ENCODE results near the gene AQR. TPM values are rescaled to one million over a fixed set of nuclear protein-coding genes. Genes with fewer than 3 reads are reported as not detected.
"Not testable (repeated sequence)": the region's sequence is repeated elsewhere in the genome, so short reads cannot be mapped to it uniquely, and the experiment has no call there.

AQR gene
- total RNA-seq, 1 experiment from 2014 or later: 54.4 TPM

GRCh38 chr15:34943711-34944110, 25.8 kb downstream of the AQR start:
- TF ChIP-seq CTCF (conservative IDR thresholded peaks at IDR 0.05): no peak
- Histone ChIP-seq H4K91ac (ENCODE audit: insufficient read length, low read depth, low read length) (no peak overlapping the region), H3K18ac (ENCODE audit: insufficient read length, low read depth, low read length) (no peak overlapping the region), H3T11ph (ENCODE audit: low read length) (no peak overlapping the region), H4K5ac (ENCODE audit: insufficient read length, low read depth, low read length) (no peak overlapping the region), H3K9ac (ENCODE audit: extremely low read depth, insufficient read length, low read length) (no peak overlapping the region), H2AFZ (ENCODE audit: low read length) (no peak overlapping the region), H2BK20ac (ENCODE audit: low read depth, low read length, poor library complexity, severe bottlenecking) (no peak overlapping the region), H3K4me1 (ENCODE audit: insufficient read depth, low read length) (no peaks in the 10 kb centered on the region), H4K20me1 (ENCODE audit: control insufficient read depth, insufficient read depth, insufficient read length) (no peaks in the 10 kb centered on the region), H3K23me2 (ENCODE audit: insufficient read length, low read depth, low read length, poor library complexity, severe bottlenecking) (no peaks in the 10 kb centered on the region), H2BK12ac (ENCODE audit: insufficient read length, low read depth, low read length) (no peak overlapping the region), H3K56ac (ENCODE audit: insufficient read length, low read depth, low read length) (no peak overlapping the region), H3K23ac (ENCODE audit: insufficient read length, low read depth, low read length) (no peak overlapping the region), H2BK15ac (ENCODE audit: low read depth, low read length) (no peak overlapping the region), H3K79me1 (ENCODE audit: insufficient read depth, low read depth, low read length, poor library complexity, severe bottlenecking) (no peaks in the 10 kb centered on the region), H2BK120ac (ENCODE audit: low read depth, low read length, poor library complexity, severe bottlenecking) (no peak overlapping the region), H2BK5ac (ENCODE audit: insufficient read length, low read length) (no peak overlapping the region), H4K8ac (replicated peaks; ENCODE audit: insufficient read length, low read depth, low read length) (no peak overlapping the region), H3K4me2 (ENCODE audit: insufficient read depth, insufficient read length, low read length) (no peak overlapping the region), H3K4ac (ENCODE audit: low read depth, low read length) (no peak overlapping the region), H3K14ac (ENCODE audit: insufficient read depth, low read length) (no peak overlapping the region), H3K9me3 (ENCODE audit: control insufficient read depth, low read depth, low read length) (no peaks in the 10 kb centered on the region), H3K79me2 (ENCODE audit: insufficient read depth, low read length) (no peaks in the 10 kb centered on the region), H2AK5ac (ENCODE audit: insufficient read length, low read length) (no peak overlapping the region), H3K27ac (ENCODE audit: insufficient read length, low read depth, low read length) (no peak overlapping the region), H3K27me3 (ENCODE audit: insufficient read depth, low read length) (no peaks in the 10 kb centered on the region)
- Mint-ChIP-seq H3K36me3 (ENCODE audit: insufficient read depth in 1 of 3, low read depth in 3 of 3) (peaks cover 12 to 57% (median 56%) of the 10 kb centered on the region in 3 experiments; a peak in 6 of 7 replicates), H3K9me3 (no peaks in the 10 kb centered on the region), H3K27me3 (ENCODE audit: low read depth) (no peaks in the 10 kb centered on the region), H3K4me3 (no peak overlapping the region), H3K27ac (no peak overlapping the region), H3K4me1 (no peaks in the 10 kb centered on the region)
- no peak for DNase-seq

GRCh38 chr15:34943264-34943663, 26.3 kb downstream of the AQR start:
- H3K9me3 Mint-ChIP-seq: not testable (repeated sequence)

More at GRCh38 chr15:34943264-34943663, 26.3 kb downstream of the AQR start:
- H3K79me1 ChIP-seq (ENCODE audit: insufficient read depth, low read depth, low read length, poor library complexity, severe bottlenecking); H3K27ac Mint-ChIP-seq; H4K5ac ChIP-seq (ENCODE audit: insufficient read length, low read depth, low read length); H2AK5ac ChIP-seq (ENCODE audit: insufficient read length, low read length); H3K27me3 Mint-ChIP-seq (ENCODE audit: low read depth); H3K79me2 ChIP-seq (ENCODE audit: insufficient read depth, low read length); H2BK20ac ChIP-seq (ENCODE audit: low read depth, low read length, poor library complexity, severe bottlenecking); H3K4me2 ChIP-seq (ENCODE audit: insufficient read depth, insufficient read length, low read length); H3K23me2 ChIP-seq (ENCODE audit: insufficient read length, low read depth, low read length, poor library complexity, severe bottlenecking); DNase-seq; H3K27ac ChIP-seq (ENCODE audit: insufficient read length, low read depth, low read length); H3K4ac ChIP-seq (ENCODE audit: low read depth, low read length); H3K9ac ChIP-seq (ENCODE audit: extremely low read depth, insufficient read length, low read length); H4K91ac ChIP-seq (ENCODE audit: insufficient read length, low read depth, low read length); H2BK5ac ChIP-seq (ENCODE audit: insufficient read length, low read length); H2AFZ ChIP-seq (ENCODE audit: low read length); H3K14ac ChIP-seq (ENCODE audit: insufficient read depth, low read length); H2BK120ac ChIP-seq (ENCODE audit: low read depth, low read length, poor library complexity, severe bottlenecking); H3K18ac ChIP-seq (ENCODE audit: insufficient read length, low read depth, low read length); H3K4me3 Mint-ChIP-seq; H3K56ac ChIP-seq (ENCODE audit: insufficient read length, low read depth, low read length); H4K20me1 ChIP-seq (ENCODE audit: control insufficient read depth, insufficient read depth, insufficient read length); H3K27me3 ChIP-seq (ENCODE audit: insufficient read depth, low read length); H4K8ac ChIP-seq (replicated peaks; ENCODE audit: insufficient read length, low read depth, low read length); H3K9me3 ChIP-seq (ENCODE audit: control insufficient read depth, low read depth, low read length); H2BK15ac ChIP-seq (ENCODE audit: low read depth, low read length); H3K4me1 ChIP-seq (ENCODE audit: insufficient read depth, low read length); H3K4me1 Mint-ChIP-seq; H3T11ph ChIP-seq (ENCODE audit: low read length); H3K23ac ChIP-seq (ENCODE audit: insufficient read length, low read depth, low read length); H2BK12ac ChIP-seq (ENCODE audit: insufficient read length, low read depth, low read length): not testable (repeated sequence)
- peaks cover 12 to 58% (median 57%) of the 10 kb centered on the region in 3 experiments; a peak in 6 of 7 replicates for H3K36me3 Mint-ChIP-seq (ENCODE audit: insufficient read depth in 1 of 3, low read depth in 3 of 3)
